ENCODE results near the gene PLD2.

Gene PLD2

DNA sequence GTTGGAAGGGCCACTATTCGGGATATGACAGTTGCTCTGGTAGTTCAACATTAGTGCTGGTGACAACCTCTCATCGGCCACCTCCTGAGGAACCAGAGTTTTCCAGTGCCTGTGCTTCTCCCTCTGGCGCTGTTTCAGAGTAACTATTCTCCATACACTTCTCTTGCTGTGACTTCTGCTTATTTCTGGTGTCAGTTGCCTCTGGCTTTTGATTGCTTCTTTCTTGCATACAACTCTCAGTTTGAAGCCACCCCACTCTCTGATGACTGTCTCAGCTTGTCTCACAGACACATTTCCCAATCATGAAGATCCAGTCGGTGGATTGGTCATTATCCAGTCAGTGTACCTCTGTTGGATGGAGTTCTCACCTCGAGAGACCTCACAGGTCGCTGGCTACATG, 38.7 kb upstream of the PLD2 start:
- Histone ChIP-seq H2BK5ac (ENCODE audit: low read length) (no peak overlapping the region), H2BK120ac (ENCODE audit: low read depth, low read length) (no peak overlapping the region), H3K79me1 (ENCODE audit: low read length) (no peaks in the 10 kb centered on the region), H3K4me1 (ENCODE audit: control insufficient read depth, low read depth, low read length) (no peaks in the 10 kb centered on the region), H3K18ac (ENCODE audit: low read length) (no peak overlapping the region), H3K36me3 (ENCODE audit: control insufficient read depth, insufficient read depth, low read length) (no peaks in the 10 kb centered on the region), H3K4me3 (ENCODE audit: low read length) (no peak overlapping the region), H3K4me2 (ENCODE audit: low read length) (no peak overlapping the region), H4K5ac (ENCODE audit: low read length) (no peak overlapping the region), H2BK15ac (replicated peaks; ENCODE audit: low read depth) (no peak overlapping the region), H3K79me2 (ENCODE audit: control insufficient read depth, insufficient read depth, low read length) (no peaks in the 10 kb centered on the region), H3K27ac (ENCODE audit: low read depth, low read length) (no peak overlapping the region), H3K27me3 (ENCODE audit: insufficient read depth, low read length, poor library complexity) (no peaks in the 10 kb centered on the region), H3K56ac (ENCODE audit: low read length) (no peak overlapping the region), H3K9ac (ENCODE audit: low read length) (no peak overlapping the region), H4K8ac (ENCODE audit: low read depth, low read length) (no peak overlapping the region), H3K4ac (ENCODE audit: low read depth, low read length) (no peak overlapping the region), H2AK5ac (ENCODE audit: low read length) (no peak overlapping the region), H3K23ac (ENCODE audit: low read length) (no peak overlapping the region)
- no CpG with 5 or more reads among the region's 6 CpGs for WGBS (ENCODE audit: extremely low coverage, insufficient coverage, low lambda C conversion rate)
- no peak for DNase-seq

DNA sequence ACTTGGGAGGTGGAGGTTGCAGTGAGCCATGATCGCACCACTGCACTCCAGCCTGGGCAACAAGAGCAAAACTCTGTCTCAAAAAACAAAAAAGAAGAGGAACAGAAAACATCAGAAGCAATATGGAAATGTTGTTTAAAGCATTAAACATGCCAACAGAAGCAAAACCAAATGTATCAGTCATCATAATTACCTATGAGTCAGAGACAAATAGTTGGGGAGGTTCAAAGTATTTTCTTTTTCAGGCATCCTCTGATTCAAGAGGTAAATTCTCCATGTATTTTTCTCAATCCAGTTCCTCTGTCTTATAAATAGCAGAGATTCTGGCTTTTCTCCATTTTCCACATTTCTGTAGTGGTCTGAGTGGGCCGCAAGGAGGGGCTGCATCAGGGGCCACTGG, 37.3 kb upstream of the PLD2 start:
- Histone ChIP-seq H3K4me1 (ENCODE audit: control insufficient read depth, low read depth, low read length) (no peaks in the 10 kb centered on the region), H2BK5ac (ENCODE audit: low read length) (no peak overlapping the region), H3K36me3 (ENCODE audit: control insufficient read depth, insufficient read depth, low read length) (no peaks in the 10 kb centered on the region), H3K27me3 (ENCODE audit: insufficient read depth, low read length, poor library complexity) (no peaks in the 10 kb centered on the region), H2BK120ac (ENCODE audit: low read depth, low read length) (no peak overlapping the region), H3K79me1 (ENCODE audit: low read length) (no peaks in the 10 kb centered on the region), H3K4me2 (ENCODE audit: low read length) (no peak overlapping the region), H4K5ac (ENCODE audit: low read length) (no peak overlapping the region), H3K27ac (ENCODE audit: low read depth, low read length) (no peak overlapping the region), H3K9ac (ENCODE audit: low read length) (no peak overlapping the region), H3K56ac (ENCODE audit: low read length) (no peak overlapping the region), H4K8ac (ENCODE audit: low read depth, low read length) (no peak overlapping the region), H3K23ac (ENCODE audit: low read length) (no peak overlapping the region), H3K79me2 (ENCODE audit: control insufficient read depth, insufficient read depth, low read length) (no peaks in the 10 kb centered on the region), H3K4ac (ENCODE audit: low read depth, low read length) (no peak overlapping the region), H2BK15ac (replicated peaks; ENCODE audit: low read depth) (no peak overlapping the region), H3K18ac (ENCODE audit: low read length) (no peak overlapping the region), H3K4me3 (ENCODE audit: low read length) (no peak overlapping the region), H2AK5ac (ENCODE audit: low read length) (no peak overlapping the region)
- DNase-seq = no peak
- no CpG with 5 or more reads among the region's 2 CpGs for WGBS (ENCODE audit: extremely low coverage, insufficient coverage, low lambda C conversion rate)

DNA sequence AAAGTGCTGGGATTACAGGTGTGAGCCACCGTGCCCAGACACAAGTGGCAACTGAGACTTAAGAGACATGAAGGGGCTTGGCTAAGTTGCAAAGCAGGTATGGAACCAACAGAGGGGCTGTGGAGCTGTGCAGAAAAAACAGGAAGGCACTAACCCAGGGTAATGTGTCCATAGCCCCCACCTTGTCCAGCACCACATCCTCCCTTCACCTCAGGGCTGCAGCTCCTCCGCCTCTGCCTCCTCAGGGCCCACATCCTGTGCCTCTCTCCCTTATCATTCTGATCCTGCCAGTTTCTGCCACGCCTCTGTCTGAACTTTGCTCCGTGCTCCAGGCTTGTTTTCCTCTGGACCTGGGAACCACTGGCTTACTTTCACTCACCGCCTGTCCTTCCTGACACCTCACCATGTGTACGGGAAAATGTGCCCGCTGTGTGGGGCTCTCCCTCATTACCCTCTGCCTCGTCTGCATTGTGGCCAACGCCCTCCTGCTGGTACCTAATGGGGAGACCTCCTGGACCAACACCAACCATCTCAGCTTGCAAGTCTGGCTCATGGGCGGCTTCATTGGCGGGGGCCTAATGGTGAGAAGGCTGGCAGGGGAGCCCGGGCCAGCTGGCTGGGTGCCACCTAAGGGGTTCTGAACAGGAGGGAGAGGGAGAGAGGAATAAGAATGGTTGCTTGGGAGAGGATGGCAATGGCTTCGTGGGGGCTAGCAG, 35.3 kb upstream of the PLD2 start, which contains the start of gene TM4SF5:
TM4SF5 (plus strand) TSS at position 368 of the 716 bp plus-strand sequence; CDS start at position 405, 37 bp downstream.
- Histone ChIP-seq H2AK5ac (ENCODE audit: low read length) (no peak within 1 kb of the TSS), H3K23ac (ENCODE audit: low read length) (no peak within 1 kb of the TSS), H3K4me1 (ENCODE audit: control insufficient read depth, low read depth, low read length) (no peaks in the 10 kb centered on the region), H2BK5ac (ENCODE audit: low read length) (no peak within 1 kb of the TSS), H2BK120ac (ENCODE audit: low read depth, low read length) (no peak within 1 kb of the TSS), H3K27me3 (ENCODE audit: insufficient read depth, low read length, poor library complexity) (no peaks in the 10 kb centered on the region), H3K27ac (ENCODE audit: low read depth, low read length) (no peak within 1 kb of the TSS), H4K5ac (ENCODE audit: low read length) (no peak within 1 kb of the TSS), H3K56ac (ENCODE audit: low read length) (no peak within 1 kb of the TSS), H3K79me1 (ENCODE audit: low read length) (no peaks in the 10 kb centered on the region), H3K36me3 (ENCODE audit: control insufficient read depth, insufficient read depth, low read length) (no peaks in the 10 kb centered on the region), H3K4me3 (ENCODE audit: low read length) (no peak within 1 kb of the TSS), H4K8ac (ENCODE audit: low read depth, low read length) (no peak within 1 kb of the TSS), H3K4ac (ENCODE audit: low read depth, low read length) (no peak within 1 kb of the TSS), H3K18ac (ENCODE audit: low read length) (no peak within 1 kb of the TSS), H3K79me2 (ENCODE audit: control insufficient read depth, insufficient read depth, low read length) (no peaks in the 10 kb centered on the region), H2BK15ac (replicated peaks; ENCODE audit: low read depth) (no peak within 1 kb of the TSS), H3K4me2 (ENCODE audit: low read length) (no peak within 1 kb of the TSS), H3K9ac (ENCODE audit: low read length) (no peak within 1 kb of the TSS)
- WGBS (ENCODE audit: extremely low coverage, insufficient coverage, low lambda C conversion rate) = no CpG with 5 or more reads among the region's 13 CpGs
- no peak for DNase-seq

DNA sequence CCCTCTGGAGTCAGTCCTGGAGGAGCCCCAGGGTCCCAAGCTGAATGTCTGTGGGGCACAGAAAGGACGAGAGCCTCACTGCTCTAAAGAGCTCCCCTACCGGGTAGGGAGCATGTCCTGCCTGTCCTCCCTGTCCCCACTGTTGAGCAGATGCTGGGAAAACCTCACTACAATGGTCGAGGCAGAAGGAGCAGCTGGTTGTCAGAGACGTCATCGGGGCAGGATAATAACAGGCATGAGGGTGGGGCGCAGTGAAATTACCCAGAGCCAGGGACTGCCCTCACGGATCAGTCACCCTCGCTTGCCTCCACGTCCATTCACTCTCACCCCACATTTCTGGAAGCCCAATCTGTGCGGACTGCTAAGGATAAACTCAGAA, 34.7 kb upstream of the PLD2 start:
- Histone ChIP-seq H4K5ac (ENCODE audit: low read length) (no peak overlapping the region), H3K27me3 (ENCODE audit: insufficient read depth, low read length, poor library complexity) (no peaks in the 10 kb centered on the region), H3K36me3 (ENCODE audit: control insufficient read depth, insufficient read depth, low read length) (no peaks in the 10 kb centered on the region), H3K56ac (ENCODE audit: low read length) (no peak overlapping the region), H2BK5ac (ENCODE audit: low read length) (no peak overlapping the region), H3K27ac (ENCODE audit: low read depth, low read length) (no peak overlapping the region), H3K18ac (ENCODE audit: low read length) (no peak overlapping the region), H3K23ac (ENCODE audit: low read length) (no peak overlapping the region), H3K9ac (ENCODE audit: low read length) (no peak overlapping the region), H3K4me2 (ENCODE audit: low read length) (no peak overlapping the region), H3K79me2 (ENCODE audit: control insufficient read depth, insufficient read depth, low read length) (no peaks in the 10 kb centered on the region), H3K4ac (ENCODE audit: low read depth, low read length) (no peak overlapping the region), H2BK15ac (replicated peaks; ENCODE audit: low read depth) (no peak overlapping the region), H2AK5ac (ENCODE audit: low read length) (no peak overlapping the region), H2BK120ac (ENCODE audit: low read depth, low read length) (no peak overlapping the region), H3K4me3 (ENCODE audit: low read length) (no peak overlapping the region), H3K79me1 (ENCODE audit: low read length) (no peaks in the 10 kb centered on the region), H4K8ac (ENCODE audit: low read depth, low read length) (no peak overlapping the region), H3K4me1 (ENCODE audit: control insufficient read depth, low read depth, low read length) (no peaks in the 10 kb centered on the region)
- WGBS (ENCODE audit: extremely low coverage, insufficient coverage, low lambda C conversion rate) = no CpG with 5 or more reads among the region's 10 CpGs
- DNase-seq = no peak

DNA sequence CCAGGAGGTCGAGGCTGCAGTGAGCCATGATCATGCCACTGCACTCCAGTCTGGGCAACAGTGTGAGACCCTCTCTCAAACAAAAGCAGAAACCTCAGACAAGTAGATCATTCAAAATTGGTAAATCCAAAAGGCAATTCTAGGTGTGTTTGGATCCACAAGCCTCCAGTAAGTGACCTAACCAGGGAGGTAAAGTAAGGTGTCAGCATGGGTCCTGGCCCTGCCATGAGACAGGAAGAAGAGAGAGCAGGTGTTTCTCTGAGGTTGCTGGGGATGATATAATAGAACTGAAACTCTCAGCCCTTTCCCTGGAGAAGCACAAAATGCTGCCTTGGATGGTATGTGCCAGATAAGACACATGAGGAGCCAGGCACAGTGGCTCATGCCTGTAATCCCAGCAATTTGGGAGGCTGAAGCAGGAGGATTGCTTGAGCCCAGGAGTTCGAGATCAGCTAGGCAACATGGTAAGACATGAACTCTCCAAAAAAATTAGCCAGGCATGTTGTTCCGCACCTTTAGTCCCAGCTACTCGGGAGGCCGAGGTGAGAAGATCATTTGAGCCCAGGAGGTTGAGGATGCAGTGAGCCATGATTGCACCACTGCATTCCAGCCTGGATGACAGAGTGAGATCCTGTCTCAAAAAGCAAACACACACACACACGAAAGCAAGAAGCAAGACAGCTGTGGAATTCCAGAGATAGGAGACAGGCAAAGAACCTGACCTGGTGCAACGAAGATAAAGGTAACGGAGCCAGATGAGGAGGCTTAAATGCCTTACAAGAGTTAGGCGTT, 28.8 kb upstream of the PLD2 start:
- Histone ChIP-seq H3K4me3 (ENCODE audit: low read length) (no peak overlapping the region), H3K4me1 (ENCODE audit: control insufficient read depth, low read depth, low read length) (no peaks in the 10 kb centered on the region), H4K8ac (ENCODE audit: low read depth, low read length) (no peak overlapping the region), H3K4me2 (ENCODE audit: low read length) (no peak overlapping the region), H3K18ac (ENCODE audit: low read length) (no peak overlapping the region), H4K5ac (ENCODE audit: low read length) (no peak overlapping the region), H3K36me3 (ENCODE audit: control insufficient read depth, insufficient read depth, low read length) (no peaks in the 10 kb centered on the region), H3K9ac (ENCODE audit: low read length) (no peak overlapping the region), H3K79me2 (ENCODE audit: control insufficient read depth, insufficient read depth, low read length) (no peaks in the 10 kb centered on the region), H3K23ac (ENCODE audit: low read length) (no peak overlapping the region), H2AK5ac (ENCODE audit: low read length) (no peak overlapping the region), H3K27ac (ENCODE audit: low read depth, low read length) (no peak overlapping the region), H3K27me3 (ENCODE audit: insufficient read depth, low read length, poor library complexity) (no peaks in the 10 kb centered on the region), H3K4ac (ENCODE audit: low read depth, low read length) (no peak overlapping the region), H3K79me1 (ENCODE audit: low read length) (no peaks in the 10 kb centered on the region), H3K56ac (ENCODE audit: low read length) (no peak overlapping the region), H2BK120ac (ENCODE audit: low read depth, low read length) (no peak overlapping the region), H2BK5ac (ENCODE audit: low read length) (no peak overlapping the region), H2BK15ac (replicated peaks; ENCODE audit: low read depth) (no peak overlapping the region)
- no CpG with 5 or more reads among the region's 9 CpGs for WGBS (ENCODE audit: extremely low coverage, insufficient coverage, low lambda C conversion rate)
- peak; percentile 32 for DNase-seq

Measured in mesendoderm (in vitro differentiated cells).